Natural killer cell treated with Interleukin-12 subunit alpha and Interleukin-12 subunit beta and Interleukin-15 and Interleukin-18, amount 100 ng/mL, for 72 hours (primary cell): Measurements from ENCODE around the gene MYL6. TPM values are rescaled to one million over a fixed set of nuclear protein-coding genes. Genes with fewer than 3 reads are reported as not detected.

ENCODE experiments used
- ATAC-seq, 2 donors: fragments of 150-1000 bp; cut with Tn5 transposase in 1 of 2; sonication (Bioruptor Pico), chemical (Tn5 transposase) in 1 of 2; 2 replicates each; pipeline ENCODE4 v1.10.0; 2021
- DNase-seq: peaks from one replicate; pipeline ENCODE4 v3.0.0; 2022; ENCODE audit warnings: low spot score
- H3K27ac Mint-ChIP-seq, 2 donors: 1 replicate in 1 of 2; 2 replicates in 1 of 2; pipeline ENCODE4 v1.8.0; 2022; ENCODE audit warnings: mixed read lengths in 2 of 2, mild to moderate bottlenecking in 1 of 2, moderate library complexity in 1 of 2
- H3K27me3 Mint-ChIP-seq, 2 donors: 1 replicate in 1 of 2; 2 replicates in 1 of 2; pipeline ENCODE4 v1.8.0; 2022; ENCODE audit warnings: mixed read lengths in 2 of 2
- H3K36me3 Mint-ChIP-seq: one replicate; pipeline ENCODE4 v1.8.0; 2022; ENCODE audit warnings: mixed read lengths
- H3K4me1 Mint-ChIP-seq, 2 donors: 1 replicate in 1 of 2; 2 replicates in 1 of 2; pipeline ENCODE4 v1.8.0; 2022; ENCODE audit warnings: low read depth in 2 of 2, mixed read lengths in 2 of 2, mild to moderate bottlenecking in 1 of 2
- H3K4me3 Mint-ChIP-seq: one replicate; pipeline ENCODE4 v1.8.0; 2022; ENCODE audit warnings: mixed read lengths
- H3K9me3 Mint-ChIP-seq: 2 replicates; pipeline ENCODE4 v1.8.0; 2022; ENCODE audit warnings: mixed read lengths
- total RNA-seq, 2 donors: library from RNA; stranded (reverse); gene quantifications; one replicate each; pipeline ENCODE4 v1.2.3, GENCODE V29; 2022

The MYL6 gene
- total RNA-seq, 2 donors from 2014 or later: 1,441 to 1,555 TPM

- Mint-ChIP-seq H3K4me1 (peaks cover 46 to 47% of the 10 kb centered on the region in 2 donors), H3K27ac (peak overlapping the region in 1 of 2 donors; percentile 45), H3K4me3 (no peak overlapping the region), H3K9me3 (no peaks in the 10 kb centered on the region), H3K36me3 (peaks cover 4% of the 10 kb centered on the region), H3K27me3 (no peaks in the 10 kb centered on the region)
- ATAC-seq: no peak
- no peak for DNase-seq
Observed at GRCh38 chr12:56122637-56123036, 35.5 kb upstream of the MYL6 start.

DNA sequence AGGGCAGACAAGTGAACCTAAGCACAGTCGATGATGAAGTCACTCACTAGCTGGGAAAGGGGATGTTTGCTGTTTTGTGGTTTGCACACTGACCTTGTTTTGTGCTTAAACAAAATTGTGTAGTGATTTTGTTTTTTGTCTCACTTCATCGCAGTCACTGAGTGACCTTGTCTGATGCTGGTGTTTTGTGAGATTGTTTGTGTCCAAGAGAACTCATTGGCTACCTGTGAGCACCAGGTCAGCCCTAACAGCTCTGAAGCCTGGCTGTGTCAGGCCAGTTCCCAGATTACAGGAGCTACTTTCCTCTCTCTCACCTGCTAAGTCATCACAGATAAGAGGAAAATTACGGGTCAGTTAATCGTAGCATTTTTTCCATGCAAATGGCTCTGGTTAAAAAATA, 34.0 kb upstream of the MYL6 start:
- Mint-ChIP-seq H3K27me3 (no peaks in the 10 kb centered on the region), H3K27ac (peak overlapping the region; percentile 92 to 94), H3K9me3 (no peaks in the 10 kb centered on the region), H3K4me3 (no peak overlapping the region), H3K4me1 (peaks cover 42 to 46% of the 10 kb centered on the region in 2 donors), H3K36me3 (no peaks in the 10 kb centered on the region)
- DNase-seq (no peak), ATAC-seq (no peak)

- Mint-ChIP-seq H3K36me3 (peaks cover 10% of the 10 kb centered on the region), H3K27ac (peak overlapping the region; percentile 92 to 94), H3K9me3 (no peaks in the 10 kb centered on the region), H3K4me3 (peak overlapping the region; percentile 97), H3K4me1 (peaks cover 53 to 58% of the 10 kb centered on the region in 2 donors), H3K27me3 (no peaks in the 10 kb centered on the region)
- ATAC-seq: no peak
- no peak for DNase-seq
Observed at GRCh38 chr12:56126732-56127239, 31.4 kb upstream of the MYL6 start.

- ATAC-seq: no peak
- no peaks in the 10 kb centered on the region for H3K9me3 Mint-ChIP-seq
- H3K4me1 Mint-ChIP-seq: peaks cover 59 to 63% of the 10 kb centered on the region in 2 donors
- no peak for DNase-seq
- H3K27ac Mint-ChIP-seq: peak overlapping the region; percentile 92 to 94
- H3K4me3 Mint-ChIP-seq: peak overlapping the region; percentile 97
- no peaks in the 10 kb centered on the region for H3K27me3 Mint-ChIP-seq
- peaks cover 17% of the 10 kb centered on the region for H3K36me3 Mint-ChIP-seq
Observed at GRCh38 chr12:56127485-56127887, 30.7 kb upstream of the MYL6 start.

- DNase-seq: peak; percentile 98
- H3K27ac Mint-ChIP-seq: peak within 1 kb of the TSS; percentile 92 to 94
- H3K4me1 Mint-ChIP-seq: peaks cover 59 to 63% of the 10 kb centered on the region in 2 donors
- peaks cover 17% of the 10 kb centered on the region for H3K36me3 Mint-ChIP-seq
- ATAC-seq: peak; percentile 97
- H3K9me3 Mint-ChIP-seq: no peaks in the 10 kb centered on the region
- H3K27me3 Mint-ChIP-seq: no peaks in the 10 kb centered on the region
- peak within 1 kb of the TSS; percentile 97 for H3K4me3 Mint-ChIP-seq
Observed at GRCh38 chr12:56127888-56128669, 30.1 kb upstream of the MYL6 start, which contains the start of gene ESYT1. Gene ESYT1 (plus strand): TSS chr12:56128267. CDS start chr12:56128320, 53 bp downstream.

DNA sequence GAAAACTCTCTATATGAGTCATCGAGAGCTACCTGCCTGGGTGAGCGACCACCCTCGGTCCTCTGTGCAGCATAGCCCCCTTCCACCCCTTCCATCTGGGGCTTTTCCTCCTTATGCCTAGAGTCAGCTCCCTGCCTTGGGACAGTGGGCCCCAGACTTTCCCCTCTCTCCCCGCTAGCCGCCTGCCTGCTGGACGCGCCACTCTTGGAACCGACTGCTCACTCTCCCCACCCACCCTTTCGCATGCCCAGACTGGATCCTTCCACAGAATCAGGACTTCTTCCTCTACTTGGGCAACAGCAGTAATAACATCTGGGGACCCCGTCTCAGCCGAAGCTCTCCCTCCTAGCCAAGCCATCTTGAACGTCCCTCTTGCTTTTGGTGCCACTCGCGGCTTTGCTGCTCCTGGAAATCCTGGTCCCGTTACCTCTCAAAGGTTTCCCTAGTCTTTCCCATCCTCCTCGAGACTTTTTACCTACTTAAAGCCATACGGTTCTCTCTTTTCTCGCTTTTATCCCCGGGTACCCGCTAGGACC, 29.4 kb upstream of the MYL6 start:
- Mint-ChIP-seq H3K36me3 (peaks cover 17% of the 10 kb centered on the region), H3K4me1 (peaks cover 57 to 61% of the 10 kb centered on the region in 2 donors), H3K27ac (peak overlapping the region; percentile 92 to 94), H3K9me3 (no peaks in the 10 kb centered on the region), H3K27me3 (no peaks in the 10 kb centered on the region), H3K4me3 (peak overlapping the region; percentile 97)
- DNase-seq (peak; percentile 63), ATAC-seq (no peak)

GRCh38 chr12:56129206-56129941, 28.8 kb upstream of the MYL6 start:
- H3K36me3 Mint-ChIP-seq: peaks cover 20% of the 10 kb centered on the region
- peaks cover 54 to 55% of the 10 kb centered on the region in 2 donors for H3K4me1 Mint-ChIP-seq
- H3K27me3 Mint-ChIP-seq: no peaks in the 10 kb centered on the region

GRCh38 chr12:56129942-56130495, 28.1 kb upstream of the MYL6 start:
- Mint-ChIP-seq H3K27me3 (no peaks in the 10 kb centered on the region), H3K4me3 (peak overlapping the region; percentile 97), H3K36me3 (peaks cover 21% of the 10 kb centered on the region), H3K4me1 (peaks cover 52 to 53% of the 10 kb centered on the region in 2 donors), H3K27ac (peak overlapping the region; percentile 92 to 94), H3K9me3 (no peaks in the 10 kb centered on the region)
- no peak for ATAC-seq
- no peak for DNase-seq

More at GRCh38 chr12:56129206-56129941, 28.8 kb upstream of the MYL6 start:
- Mint-ChIP-seq H3K27ac (peak overlapping the region; percentile 92 to 94), H3K9me3 (no peaks in the 10 kb centered on the region), H3K4me3 (peak overlapping the region; percentile 97)
- peak; percentile 90 for DNase-seq
- peak; percentile 64 to 66 for ATAC-seq

- H3K9me3 Mint-ChIP-seq: no peaks in the 10 kb centered on the region
- peak overlapping the region; percentile 92 to 94 for H3K27ac Mint-ChIP-seq
- peaks cover 52% of the 10 kb centered on the region in 2 donors for H3K4me1 Mint-ChIP-seq
- no peaks in the 10 kb centered on the region for H3K27me3 Mint-ChIP-seq
- DNase-seq: no peak
- peak overlapping the region; percentile 97 for H3K4me3 Mint-ChIP-seq
- no peak for ATAC-seq
- peaks cover 23% of the 10 kb centered on the region for H3K36me3 Mint-ChIP-seq
Observed at GRCh38 chr12:56130876-56131275, 27.3 kb upstream of the MYL6 start.

DNA sequence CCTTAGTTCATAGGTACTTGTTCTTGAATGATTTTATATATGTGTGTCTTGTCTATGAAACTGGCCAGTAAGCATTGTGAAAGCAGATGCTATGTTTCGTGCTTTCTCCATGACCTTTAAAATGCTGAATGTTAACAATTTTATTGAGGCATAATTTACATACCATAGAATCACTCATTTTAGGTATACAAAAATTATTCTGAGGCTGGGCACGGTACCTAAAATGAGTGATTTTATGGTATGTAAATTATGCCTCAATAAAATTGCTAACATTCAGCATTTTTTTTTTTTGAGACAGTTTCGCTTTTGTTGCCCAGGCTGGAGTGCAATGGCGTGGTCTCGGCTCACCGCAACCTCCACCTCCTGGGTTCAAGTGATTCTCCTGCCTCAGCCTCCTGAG, 23.3 kb upstream of the MYL6 start:
- DNase-seq (no peak), ATAC-seq (no peak)
- H3K27me3 Mint-ChIP-seq: no peaks in the 10 kb centered on the region
- peaks cover 41% of the 10 kb centered on the region for H3K36me3 Mint-ChIP-seq
- H3K27ac Mint-ChIP-seq: peak overlapping the region in 1 of 2 donors; percentile 41
- H3K4me3 Mint-ChIP-seq: no peak overlapping the region
- H3K9me3 Mint-ChIP-seq: no peaks in the 10 kb centered on the region
- H3K4me1 Mint-ChIP-seq: peaks cover 19 to 25% of the 10 kb centered on the region in 2 donors

DNA sequence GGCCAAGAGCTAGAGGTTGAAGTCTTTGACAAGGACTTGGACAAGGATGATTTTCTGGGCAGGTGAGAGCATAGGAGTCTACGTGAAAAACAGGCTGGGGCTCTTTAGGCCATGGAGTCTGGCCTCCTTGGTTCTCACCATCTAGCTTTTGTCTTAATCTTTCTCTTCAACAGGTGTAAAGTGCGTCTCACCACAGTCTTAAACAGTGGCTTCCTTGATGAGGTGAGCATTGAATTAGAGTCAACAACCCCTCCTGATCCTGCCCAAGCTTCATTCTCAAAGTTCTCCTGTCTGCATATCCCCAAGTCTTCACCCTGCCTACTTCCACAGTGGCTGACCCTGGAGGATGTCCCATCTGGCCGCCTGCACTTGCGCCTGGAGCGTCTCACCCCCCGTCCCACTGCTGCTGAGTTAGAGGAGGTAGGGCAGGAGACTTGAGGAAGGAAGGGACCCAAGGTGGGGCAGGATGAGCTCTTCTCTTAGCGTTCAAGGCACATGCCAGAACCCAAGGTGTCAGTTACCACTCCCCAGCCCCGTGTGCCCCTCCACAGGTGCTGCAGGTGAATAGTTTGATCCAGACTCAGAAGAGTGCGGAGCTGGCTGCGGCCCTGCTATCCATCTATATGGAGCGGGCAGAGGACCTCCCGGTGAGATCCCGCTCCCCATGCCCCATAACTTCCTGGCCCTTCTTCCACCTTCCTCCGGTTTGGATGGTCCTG, 20.1 kb upstream of the MYL6 start:
- Mint-ChIP-seq H3K9me3 (no peaks in the 10 kb centered on the region), H3K36me3 (peaks cover 39% of the 10 kb centered on the region), H3K27ac (peak overlapping the region in 1 of 2 donors; percentile 50), H3K4me1 (peaks cover 7 to 9% of the 10 kb centered on the region in 2 donors), H3K4me3 (no peak overlapping the region), H3K27me3 (no peaks in the 10 kb centered on the region)
- DNase-seq (no peak), ATAC-seq (no peak)

DNA sequence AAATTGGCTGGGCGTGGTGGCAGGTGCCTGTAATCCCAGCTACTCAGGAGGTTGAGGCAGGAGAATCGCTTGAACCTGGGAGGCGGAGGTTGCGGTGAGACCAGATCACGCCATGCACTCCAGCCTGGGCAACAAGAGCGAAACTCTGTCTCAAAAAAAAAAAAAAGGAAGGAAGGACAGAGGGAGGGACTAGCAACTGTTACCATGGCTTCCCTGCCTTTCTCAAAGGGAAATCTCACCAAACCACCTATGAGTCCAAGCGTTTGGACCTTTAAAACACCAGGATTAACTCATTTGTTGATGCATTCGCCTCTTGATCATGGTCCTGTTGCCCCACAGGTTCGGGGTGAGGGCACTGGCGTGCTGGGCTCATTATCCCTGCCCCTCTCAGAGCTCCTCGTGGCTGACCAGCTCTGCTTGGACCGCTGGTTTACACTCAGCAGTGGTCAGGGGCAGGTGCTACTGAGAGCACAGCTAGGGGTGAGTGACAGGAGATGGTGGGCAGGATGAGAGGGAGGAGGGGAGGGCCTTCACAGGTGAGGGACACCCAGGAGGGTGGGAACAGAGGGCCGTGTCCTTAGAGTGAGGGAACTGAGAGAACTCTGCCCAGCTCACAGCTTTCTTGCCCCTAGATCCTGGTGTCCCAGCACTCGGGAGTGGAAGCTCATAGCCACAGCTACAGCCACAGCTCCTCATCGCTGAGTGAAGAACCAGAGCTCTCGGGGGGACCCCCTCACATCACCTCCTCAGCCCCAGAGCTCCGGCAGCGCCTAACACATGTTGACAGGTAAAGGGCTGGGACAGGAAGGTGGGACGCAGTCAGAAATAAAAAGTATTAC, 16.0 kb upstream of the MYL6 start:
- Mint-ChIP-seq H3K9me3 (no peaks in the 10 kb centered on the region), H3K36me3 (peaks cover 34% of the 10 kb centered on the region), H3K27ac (peak overlapping the region in 1 of 2 donors; percentile 82), H3K27me3 (no peaks in the 10 kb centered on the region), H3K4me3 (no peak overlapping the region), H3K4me1 (peaks cover 9% of the 10 kb centered on the region in 2 donors)
- ATAC-seq (no peak), DNase-seq (no peak)
